ENCODE data around the gene RNF207.
"Not testable (repeated sequence)": the region's sequence is repeated elsewhere in the genome, so short reads cannot be mapped to it uniquely, and the experiment has no call there.

Gene RNF207

GRCh38 chr1:6212193-6212959 is 6.5 kb downstream of the RNF207 start:
- no peak overlapping the region for H3K27ac ChIP-seq (replicated peaks)
- TF ChIP-seq SPI1 (IDR thresholded peaks at IDR 0.05; ENCODE audit: borderline replicate concordance, low read depth): peak; percentile 74; the same call in 1 of the 2 replicates
- 0 out of 2 replicates have a peak, but pooled peaks have one; percentile 27 for TF ChIP-seq POLR2AphosphoS5 (IDR thresholded peaks at IDR 0.05; ENCODE audit: low read depth)
- TF ChIP-seq REST (IDR thresholded peaks at IDR 0.05; ENCODE audit: insufficient replicate concordance, low read depth): no peak
- no peak overlapping the region for H3K4me3 ChIP-seq (replicated peaks; ENCODE audit: insufficient read depth, low read length)
- peaks cover 1% of the 10 kb centered on the region for H3K27me3 ChIP-seq (ENCODE audit: insufficient read depth, poor library complexity, severe bottlenecking)
- DNase-seq (ENCODE audit: low read depth in 1 of 2, low spot score in 1 of 2): peak in 1 of 2 experiments; percentile 52

DNA sequence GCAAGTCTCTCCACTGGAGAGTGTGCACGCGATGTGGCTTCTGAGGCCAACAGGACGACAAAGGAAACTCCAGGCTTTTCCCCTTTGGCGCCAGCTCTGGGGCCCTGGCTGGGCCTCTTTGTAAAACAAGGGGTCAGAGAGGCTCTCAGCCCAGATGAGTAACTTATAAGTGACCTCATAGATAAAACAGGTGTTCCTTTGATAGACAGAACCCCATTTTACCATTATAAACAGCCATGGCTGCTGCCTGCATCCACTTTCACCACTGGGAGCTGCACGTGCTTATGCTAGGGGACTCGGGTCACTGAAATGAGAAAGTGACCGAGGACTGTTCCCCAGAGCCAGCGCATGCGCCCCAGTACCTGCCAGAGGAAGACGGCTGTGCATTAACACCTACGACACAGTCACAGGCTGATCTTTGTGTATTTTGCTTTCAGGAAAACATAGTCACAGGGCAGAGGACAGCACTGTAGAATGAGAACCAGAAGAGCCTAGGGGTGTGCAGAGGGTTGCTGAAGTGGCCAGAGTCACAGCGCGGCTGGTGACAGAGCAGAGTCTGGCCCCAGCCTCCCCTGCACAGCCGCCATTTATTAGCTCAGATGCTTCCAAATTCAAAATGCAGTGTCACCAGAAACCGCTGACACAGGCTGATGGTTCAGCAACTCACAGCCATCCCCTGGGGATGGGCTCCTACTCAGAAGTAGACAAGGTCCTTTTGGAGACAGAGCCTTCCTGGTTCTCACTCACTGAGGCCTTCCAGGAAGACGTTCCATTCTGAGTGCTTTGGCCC is 12.7 kb downstream of the RNF207 start:
- Histone ChIP-seq H3K4me3 (replicated peaks; ENCODE audit: insufficient read depth, low read length) (no peak overlapping the region), H3K27me3 (ENCODE audit: insufficient read depth, poor library complexity, severe bottlenecking) (no peaks in the 10 kb centered on the region), H3K27ac (replicated peaks) (no peak overlapping the region)
- no peak for DNase-seq (ENCODE audit: low read depth in 1 of 2, low spot score in 1 of 2)
- TF ChIP-seq GABPA (IDR thresholded peaks at IDR 0.05; ENCODE audit: low read depth) (no peak), SPI1 (IDR thresholded peaks at IDR 0.05; ENCODE audit: borderline replicate concordance, low read depth) (no peak), CTCF (IDR thresholded peaks at IDR 0.05; ENCODE audit: insufficient read depth, low read length) (no peak), POLR2AphosphoS5 (IDR thresholded peaks at IDR 0.05; ENCODE audit: low read depth) (no peak), REST (IDR thresholded peaks at IDR 0.05; ENCODE audit: insufficient replicate concordance, low read depth) (no peak)

DNA sequence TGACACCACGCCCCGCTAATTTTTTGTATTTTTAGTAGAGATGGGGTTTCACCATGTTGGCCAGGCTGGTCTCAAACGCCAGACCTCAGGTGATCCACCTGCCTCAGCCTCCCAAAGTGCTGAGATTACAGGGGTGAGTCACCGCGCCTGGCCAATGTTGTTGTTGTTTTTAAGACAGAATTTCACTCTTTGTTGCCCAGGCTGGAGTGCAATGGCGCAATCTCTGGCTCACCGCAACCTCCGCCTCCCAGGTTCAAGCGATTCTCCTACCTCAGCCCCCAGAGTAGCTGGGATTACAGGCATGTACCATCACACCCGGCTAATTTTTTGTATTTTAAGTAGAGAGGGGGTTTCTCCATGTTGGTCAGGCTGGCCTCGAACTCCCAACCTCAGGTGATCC is 13.7 kb downstream of the RNF207 start:
- not testable (repeated sequence) for H3K27ac ChIP-seq (replicated peaks); H3K27me3 ChIP-seq (ENCODE audit: insufficient read depth, poor library complexity, severe bottlenecking); H3K4me3 ChIP-seq (replicated peaks; ENCODE audit: insufficient read depth, low read length); DNase-seq (ENCODE audit: low read depth in 1 of 2, low spot score in 1 of 2)

- TF ChIP-seq REST (IDR thresholded peaks at IDR 0.05; ENCODE audit: insufficient replicate concordance, low read depth): no peak
- no peak for TF ChIP-seq CTCF (IDR thresholded peaks at IDR 0.05; ENCODE audit: insufficient read depth, low read length)
- TF ChIP-seq SPI1 (IDR thresholded peaks at IDR 0.05; ENCODE audit: borderline replicate concordance, low read depth): no peak
- TF ChIP-seq POLR2AphosphoS5 (IDR thresholded peaks at IDR 0.05; ENCODE audit: low read depth): no peak
- TF ChIP-seq GABPA (IDR thresholded peaks at IDR 0.05; ENCODE audit: low read depth): no peak
- Histone ChIP-seq H3K27ac (replicated peaks) (no peak overlapping the region), H3K4me3 (replicated peaks; ENCODE audit: insufficient read depth, low read length) (no peak overlapping the region), H3K27me3 (ENCODE audit: insufficient read depth, poor library complexity, severe bottlenecking) (no peaks in the 10 kb centered on the region)
- DNase-seq (ENCODE audit: low read depth in 1 of 2, low spot score in 1 of 2): no peak
Observed at GRCh38 chr1:6220236-6220635, 14.3 kb downstream of the RNF207 start.
